Upper lobe of left lung (tissue), 6 donors: Measurements from ENCODE around the gene CNPPD1. TPM values are rescaled to one million over a fixed set of nuclear protein-coding genes. Genes with fewer than 3 reads are reported as not detected.
A peak's percentile ranks its signal among the peaks of the same experiment; 100 is the strongest.

Source experiments
- ATAC-seq, 2 donors: fragments of 200-7000 bp; cut with Tn5 transposase; one replicate each; pipeline ENCODE4 v1.9.1; 2022; ENCODE audit warnings: mild to moderate bottlenecking in 2 of 2, moderate library complexity in 2 of 2; ENCODE audit not compliant: low FRiP score in 2 of 2
- DNase-seq, 2 donors: peaks; one replicate each; pipeline ENCODE4 v3.0.0-alpha.2; 2019 to 2020
- H3K27ac ChIP-seq, 4 donors: fragments of 200-600 bp; sonication (generic); one replicate each; pipeline ENCODE4 v1.5.1; 2016 to 2019
- H3K27me3 ChIP-seq, 4 donors: fragments of 200-600 bp; sonication (generic); one replicate each; pipeline ENCODE4 v1.5.1; 2017 to 2019
- H3K36me3 ChIP-seq, 4 donors: fragments of 200-600 bp; sonication (generic); one replicate each; pipeline ENCODE4 v1.5.1; 2016 to 2019
- H3K4me1 ChIP-seq, 4 donors: fragments of 200-600 bp; sonication (generic); one replicate each; pipeline ENCODE4 v1.5.1; 2018 to 2019
- H3K4me3 ChIP-seq, 4 donors: fragments of 200-600 bp; sonication (generic); one replicate each; pipeline ENCODE4 v1.5.1; 2017 to 2019; ENCODE audit warnings: mild to moderate bottlenecking in 2 of 4, moderate library complexity in 1 of 4
- H3K9me3 ChIP-seq, 4 donors: fragments of 200-600 bp; sonication (generic); one replicate each; pipeline ENCODE4 v1.5.1; 2018 to 2019
- CTCF ChIP-seq, 6 experiments: fragments of 450-650 bp in 4 of 6; fragments of 200-600 bp in 2 of 6; sonication (generic) in 2 of 6; IDR thresholded peaks; one replicate each; pipeline ENCODE4 v1.5.1; 2016 to 2019; ENCODE audit warnings: antibody characterized with exemption in 6 of 6
- EP300 ChIP-seq, 4 donors: sonication (generic); formaldehyde crosslinking; IDR thresholded peaks; one replicate each; pipeline ENCODE4 v1.5.1; 2017; ENCODE audit warnings: antibody characterized with exemption in 4 of 4, control low read depth in 2 of 4
- POLR2A ChIP-seq, 4 donors: fragments of 450-650 bp; IDR thresholded peaks; one replicate each; pipeline ENCODE4 v1.5.1; 2016 to 2017; ENCODE audit warnings: antibody characterized with exemption in 4 of 4, mild to moderate bottlenecking in 2 of 4
- POLR2AphosphoS5 ChIP-seq, 2 donors: sonication (generic); formaldehyde crosslinking; IDR thresholded peaks; one replicate each; pipeline ENCODE4 v1.5.1; 2017; ENCODE audit warnings: antibody characterized with exemption in 2 of 2
- WGBS, 2 donors: methylation state at CpG; one replicate each; pipeline ENCODE4 v1.1.5; 2017 to 2018; 5-methylcytosine and 5-hydroxymethylcytosine counted together
- total RNA-seq, 6 donors: library from RNA; depleted of rRNA in 4 of 6; stranded (reverse); fragments of >200 nt in 4 of 6; gene quantifications; one replicate each; pipeline versions ENCODE4 v1.1.0 to v1.2.1, GENCODE V29; 2016 to 2021
- donor health status: DM: no; HTN: no; CAD: no; lungs with moderate emphysema.
- donor health status: DM: no; HTN: yes; CAD: no; lungs with severe emphysema.

CNPPD1 gene
- total RNA-seq, 6 donors from 2014 or later: 42.7 to 86.8 (median 49.4) TPM

- H3K27ac ChIP-seq: peak overlapping the region in 1 of 4 donors; percentile 48
- H3K9me3 ChIP-seq: no peaks in the 10 kb centered on the region
- 94 to 100% methylated on average over 2 to 9 of the region's 9 CpGs for WGBS, 2 donors
- H3K27me3 ChIP-seq: no peaks in the 10 kb centered on the region
- TF ChIP-seq CTCF (IDR thresholded peaks at IDR 0.05): no peak
- no peak for TF ChIP-seq EP300 (IDR thresholded peaks at IDR 0.05)
- TF ChIP-seq POLR2AphosphoS5 (IDR thresholded peaks at IDR 0.05): no peak
- TF ChIP-seq POLR2A (IDR thresholded peaks at IDR 0.05): no peak
- peaks cover 23 to 32% (median 24%) of the 10 kb centered on the region in 4 donors for H3K4me1 ChIP-seq
- H3K36me3 ChIP-seq: peaks cover 22 to 53% (median 43%) of the 10 kb centered on the region in 4 donors
- H3K4me3 ChIP-seq: peak overlapping the region in 1 of 4 donors; percentile 91
- peak in 1 of 2 donors; percentile 78 for DNase-seq
- no peak for ATAC-seq
These were observed 3.1 kb upstream of the CNPPD1 start for GRCh38 chr2:219179601-219180465.

GRCh38 chr2:219178377-219179175, 1.9 kb upstream of the CNPPD1 start:
- DNase-seq (peak; percentile 59 to 93), ATAC-seq (peak in 1 of 2 donors; percentile 20)
- 3 to 10% methylated on average over 19 to 39 of the region's 45 CpGs for WGBS, 2 donors
- H3K4me1 ChIP-seq: peaks cover 23 to 35% (median 26%) of the 10 kb centered on the region in 4 donors
- no peaks in the 10 kb centered on the region for H3K9me3 ChIP-seq
- TF ChIP-seq CTCF (IDR thresholded peaks at IDR 0.05): no peak
- TF ChIP-seq POLR2A (IDR thresholded peaks at IDR 0.05): no peak
- no peak for TF ChIP-seq POLR2AphosphoS5 (IDR thresholded peaks at IDR 0.05)
- no peak for TF ChIP-seq EP300 (IDR thresholded peaks at IDR 0.05)
- H3K27ac ChIP-seq: peak overlapping the region; percentile 96 to 99 (median 98)
- H3K36me3 ChIP-seq: peaks cover 33 to 58% (median 51%) of the 10 kb centered on the region in 4 donors
- no peaks in the 10 kb centered on the region for H3K27me3 ChIP-seq
- H3K4me3 ChIP-seq: peak overlapping the region; percentile 77 to 91 (median 80)

- ATAC-seq (peak; percentile 92 to 93), DNase-seq (peak; percentile 89 to 95)
- peak; percentile 96 to 97 for TF ChIP-seq POLR2AphosphoS5 (IDR thresholded peaks at IDR 0.05)
- peak; percentile 78 to 99 (median 94) for TF ChIP-seq POLR2A (IDR thresholded peaks at IDR 0.05)
- TF ChIP-seq EP300 (IDR thresholded peaks at IDR 0.05): peak in 2 of 4 donors; percentile 24 to 37
- peak; percentile 51 to 83 (median 67) for TF ChIP-seq CTCF (IDR thresholded peaks at IDR 0.05)
- Histone ChIP-seq H3K4me3 (peak within 1 kb of the TSS; percentile 79 to 92 (median 86)), H3K4me1 (peaks cover 23 to 35% (median 26%) of the 10 kb centered on the region in 4 donors), H3K27me3 (no peaks in the 10 kb centered on the region), H3K27ac (peak within 1 kb of the TSS; percentile 96 to 99 (median 98)), H3K9me3 (no peaks in the 10 kb centered on the region), H3K36me3 (peaks cover 28 to 58% (median 51%) of the 10 kb centered on the region in 4 donors)
- WGBS, 2 donors: 0% methylated on average over 16 to 20 of the region's 67 CpGs
These were observed 1.0 kb upstream of the CNPPD1 start, which contains the start of gene RETREG2 for GRCh38 chr2:219177552-219178376. RETREG2 (plus strand) TSS chr2:219178275; CDS start chr2:219178353, 78 bp downstream.
